Loucy (cell line): ENCODE measurements around the gene GNAO1.

Source experiments
- H2AFZ ChIP-seq: fragments of 200-600 bp; sonication (generic); 2 replicates; pipeline ENCODE4 v1.6.0; 2016; ENCODE audit warnings: antibody characterized with exemption, mild to moderate bottlenecking, low read length, moderate library complexity
- H3F3A ChIP-seq: fragments of 200-600 bp; 2 replicates; pipeline ENCODE4 v1.6.0; 2016; ENCODE audit warnings: antibody characterized with exemption, low read depth, mild to moderate bottlenecking
- H3K27me3 ChIP-seq: fragments of 200-600 bp; sonication (generic); 2 replicates; pipeline ENCODE4 v1.6.1; 2014; ENCODE audit warnings: low read length, mild to moderate bottlenecking; ENCODE audit not compliant: insufficient read depth, poor library complexity, severe bottlenecking
- H3K36me3 ChIP-seq: fragments of 200-600 bp; sonication (generic); 2 replicates; pipeline ENCODE4 v1.6.1; 2016; ENCODE audit warnings: low read length; ENCODE audit not compliant: insufficient read depth
- H3K4me1 ChIP-seq: fragments of 200-600 bp; sonication (generic); 2 replicates; pipeline ENCODE4 v1.5.1; 2014; ENCODE audit warnings: low read length, mild to moderate bottlenecking; ENCODE audit not compliant: insufficient read depth, poor library complexity, severe bottlenecking
- H3K4me2 ChIP-seq: fragments of 200-600 bp; sonication (generic); 2 replicates; pipeline ENCODE4 v1.6.0; 2014; ENCODE audit warnings: antibody characterized with exemption, low read length, low read depth, mild to moderate bottlenecking; ENCODE audit not compliant: poor library complexity, severe bottlenecking
- H3K4me3 ChIP-seq: fragments of 200-600 bp; sonication (generic); 2 replicates; pipeline ENCODE4 v1.5.1; 2014; ENCODE audit warnings: low read length, mild to moderate bottlenecking, mixed read lengths; ENCODE audit not compliant: poor library complexity, severe bottlenecking
- H3K79me2 ChIP-seq: fragments of 200-600 bp; sonication (generic); 2 replicates; pipeline ENCODE4 v1.6.1; 2014; ENCODE audit warnings: low read length; ENCODE audit not compliant: insufficient read depth
- H3K9ac ChIP-seq: fragments of 200-600 bp; sonication (generic); 2 replicates; pipeline ENCODE4 v1.6.0; 2014; ENCODE audit warnings: mild to moderate bottlenecking, low read depth, low read length, moderate library complexity; ENCODE audit not compliant: poor library complexity, severe bottlenecking
- H3K9me2 ChIP-seq: fragments of 200-600 bp; sonication (generic); replicated peaks from 2 replicates; pipeline ENCODE4 v1.6.1; 2016; ENCODE audit warnings: low read depth, low read length, mixed read lengths
- H3K9me3 ChIP-seq: fragments of 200-600 bp; sonication (generic); 2 replicates; pipeline ENCODE4 v1.6.1; 2014; ENCODE audit warnings: mild to moderate bottlenecking, antibody characterized with exemption, low read length, low read depth; ENCODE audit not compliant: insufficient read depth
- H4K20me1 ChIP-seq: fragments of 200-600 bp; sonication (generic); 2 replicates; pipeline ENCODE4 v1.6.0; 2014; ENCODE audit warnings: antibody characterized with exemption, low read length, mild to moderate bottlenecking; ENCODE audit not compliant: insufficient read depth, poor library complexity, severe bottlenecking
- EZH2phosphoT487 ChIP-seq: fragments of 200-600 bp; IDR thresholded peaks from 2 replicates; pipeline ENCODE4 v1.6.1; 2018; ENCODE audit warnings: antibody characterized with exemption, mild to moderate bottlenecking, moderate library complexity, borderline replicate concordance
- TF ChIP-seq, protein P1 (sequence below): fragments of 200-600 bp; sonication (generic); conservative IDR thresholded peaks from 2 replicates; pipeline ENCODE4 v1.5.1; 2014; ENCODE audit warnings: mild to moderate bottlenecking, antibody characterized with exemption, low read length

The GNAO1 gene

DNA sequence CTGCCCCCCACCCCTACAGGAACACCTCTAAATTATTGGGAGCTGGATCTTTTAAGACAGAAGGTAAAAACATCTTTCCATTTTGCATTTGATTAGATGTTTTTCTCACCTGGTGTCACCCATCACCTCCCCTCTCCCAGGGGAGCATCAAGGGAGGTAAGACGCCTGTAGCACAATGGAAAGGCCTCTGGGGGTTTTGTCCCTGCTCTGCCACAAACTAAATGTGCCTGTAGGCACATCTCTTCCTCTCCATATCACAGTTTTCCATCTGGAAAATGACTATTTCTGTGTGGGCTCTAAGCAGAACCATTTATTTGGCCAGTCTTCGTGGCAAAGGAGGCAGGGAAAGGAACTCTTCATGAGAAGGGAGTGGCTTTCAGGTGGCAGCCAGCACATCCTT is 76.6 kb downstream of the GNAO1 start:
- Histone ChIP-seq H3K36me3 (no peaks in the 10 kb centered on the region), H3K9ac (no peak overlapping the region), H3F3A (no peaks in the 10 kb centered on the region), H3K27me3 (no peaks in the 10 kb centered on the region), H2AFZ (no peak overlapping the region), H3K4me1 (peaks cover 21% of the 10 kb centered on the region), H3K79me2 (no peaks in the 10 kb centered on the region), H3K4me2 (no peak overlapping the region), H3K4me3 (no peak overlapping the region), H3K9me3 (no peaks in the 10 kb centered on the region), H4K20me1 (no peaks in the 10 kb centered on the region), H3K9me2 (no peaks in the 10 kb centered on the region)
- TF ChIP-seq, protein P1, sequence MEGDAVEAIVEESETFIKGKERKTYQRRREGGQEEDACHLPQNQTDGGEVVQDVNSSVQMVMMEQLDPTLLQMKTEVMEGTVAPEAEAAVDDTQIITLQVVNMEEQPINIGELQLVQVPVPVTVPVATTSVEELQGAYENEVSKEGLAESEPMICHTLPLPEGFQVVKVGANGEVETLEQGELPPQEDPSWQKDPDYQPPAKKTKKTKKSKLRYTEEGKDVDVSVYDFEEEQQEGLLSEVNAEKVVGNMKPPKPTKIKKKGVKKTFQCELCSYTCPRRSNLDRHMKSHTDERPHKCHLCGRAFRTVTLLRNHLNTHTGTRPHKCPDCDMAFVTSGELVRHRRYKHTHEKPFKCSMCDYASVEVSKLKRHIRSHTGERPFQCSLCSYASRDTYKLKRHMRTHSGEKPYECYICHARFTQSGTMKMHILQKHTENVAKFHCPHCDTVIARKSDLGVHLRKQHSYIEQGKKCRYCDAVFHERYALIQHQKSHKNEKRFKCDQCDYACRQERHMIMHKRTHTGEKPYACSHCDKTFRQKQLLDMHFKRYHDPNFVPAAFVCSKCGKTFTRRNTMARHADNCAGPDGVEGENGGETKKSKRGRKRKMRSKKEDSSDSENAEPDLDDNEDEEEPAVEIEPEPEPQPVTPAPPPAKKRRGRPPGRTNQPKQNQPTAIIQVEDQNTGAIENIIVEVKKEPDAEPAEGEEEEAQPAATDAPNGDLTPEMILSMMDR, result no peak
- no peak for TF ChIP-seq EZH2phosphoT487

DNA sequence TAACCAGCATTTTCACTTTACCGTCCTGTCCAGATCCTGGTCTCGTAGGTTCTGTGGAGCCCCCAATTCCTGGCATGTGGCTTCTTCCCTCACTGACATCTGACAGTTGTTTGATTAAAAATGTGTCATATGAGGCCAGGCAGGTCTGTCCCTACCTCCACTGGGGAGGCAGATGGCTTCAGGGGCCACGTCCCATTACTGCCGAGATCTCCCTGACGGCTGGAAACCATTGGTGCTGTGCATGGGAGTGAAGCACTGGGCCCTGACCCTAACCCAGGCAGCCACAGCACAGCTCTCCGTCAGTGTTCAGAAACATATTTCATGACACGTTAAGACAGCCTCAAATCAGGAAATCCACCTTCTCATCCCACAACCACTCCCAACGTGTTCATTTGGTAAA is 77.5 kb downstream of the GNAO1 start:
- Histone ChIP-seq H3K9me3 (no peaks in the 10 kb centered on the region), H3K9me2 (no peaks in the 10 kb centered on the region), H3K79me2 (no peaks in the 10 kb centered on the region), H3K4me3 (no peak overlapping the region), H4K20me1 (no peaks in the 10 kb centered on the region), H3K27me3 (no peaks in the 10 kb centered on the region), H2AFZ (no peak overlapping the region), H3K4me1 (peaks cover 12% of the 10 kb centered on the region), H3K9ac (no peak overlapping the region), H3K4me2 (no peak overlapping the region), H3K36me3 (no peaks in the 10 kb centered on the region), H3F3A (no peaks in the 10 kb centered on the region)
- TF ChIP-seq EZH2phosphoT487, result no peak
- TF ChIP-seq, protein P1, result no peak

DNA sequence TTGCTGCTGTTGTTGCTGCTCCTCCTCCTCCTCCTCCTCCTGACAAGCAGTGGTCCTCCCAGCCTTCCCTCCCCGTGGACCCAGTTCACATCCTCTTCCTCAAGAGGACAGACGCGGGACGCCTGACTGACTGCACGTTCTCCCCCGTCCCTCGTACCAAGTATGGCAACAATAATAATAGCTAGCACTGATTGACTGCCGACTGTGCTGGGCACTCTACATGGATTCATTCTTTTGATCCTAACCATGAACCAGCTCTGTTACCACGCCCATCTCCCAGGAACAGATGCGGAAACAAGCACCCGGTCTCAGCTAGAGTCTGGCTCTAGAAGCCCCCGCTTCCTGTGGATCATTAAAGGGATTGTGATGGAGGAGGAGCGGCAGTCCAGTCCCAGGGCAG is 78.0 kb downstream of the GNAO1 start:
- H2AFZ ChIP-seq, result no peak overlapping the region
- H3K9me3 ChIP-seq, result no peaks in the 10 kb centered on the region
- H3K4me3 ChIP-seq, result no peak overlapping the region
- no peaks in the 10 kb centered on the region for H3K9me2 ChIP-seq
- no peak for TF ChIP-seq EZH2phosphoT487
- TF ChIP-seq, protein P1, result no peak
- H3K79me2 ChIP-seq, result no peaks in the 10 kb centered on the region
- no peaks in the 10 kb centered on the region for H4K20me1 ChIP-seq
- H3K4me2 ChIP-seq, result no peak overlapping the region
- no peak overlapping the region for H3K9ac ChIP-seq
- no peaks in the 10 kb centered on the region for H3K27me3 ChIP-seq
- no peaks in the 10 kb centered on the region for H3F3A ChIP-seq
- H3K36me3 ChIP-seq, result no peaks in the 10 kb centered on the region
- peaks cover 7% of the 10 kb centered on the region for H3K4me1 ChIP-seq
